H1 (cell line): ENCODE data around the gene ITLN1. TPM values are rescaled to one million over a fixed set of nuclear protein-coding genes. Genes with fewer than 3 reads are reported as not detected.

Experiments
- CTCF ChIA-PET: fragments of 300-600 bp; sonication (Branson Sonifier 250); formaldehyde crosslinking; loops from one replicate; lab custom pipeline; 2021; ENCODE audit not compliant: partially characterized antibody; lab: Charles Lee
- POLR2A ChIA-PET: fragments of 300-600 bp; sonication (Branson Sonifier 250); formaldehyde crosslinking; loops from one replicate; lab custom pipeline; 2021; ENCODE audit warnings: inconsistent platforms; ENCODE audit not compliant: partially characterized antibody; lab: Charles Lee
- DNase-seq, 2 experiments: peaks; one replicate each; pipeline versions ENCODE4 v3.0.0 to v3.0.0-alpha.2; 2010 to 2022; ENCODE audit warnings: low spot score in 2 of 2, low read depth in 1 of 2, mixed read lengths in 1 of 2
- FAIRE-seq: peaks from 2 replicates; lab custom pipeline; 2011; peaks lifted over from hg19 to GRCh38; lab: Jason Lieb, UNC
- H2AFZ ChIP-seq: 2 replicates; pipeline ENCODE4 v1.8.1; 2012; ENCODE audit warnings: low read length, inconsistent platforms
- H2AK5ac ChIP-seq: 2 replicates; pipeline ENCODE4 v1.6.1; 2013; ENCODE audit warnings: low read depth, low read length
- H2BK120ac ChIP-seq: replicated peaks from 2 replicates; pipeline ENCODE3; 2013; ENCODE audit warnings: low read depth, low read length, inconsistent platforms
- H2BK12ac ChIP-seq: 2 replicates; pipeline ENCODE4 v1.6.1; 2013; ENCODE audit warnings: low read depth, low read length
- H2BK15ac ChIP-seq: 2 replicates; pipeline ENCODE4 v1.6.1; 2013; ENCODE audit warnings: low read length
- H2BK20ac ChIP-seq: 2 replicates; pipeline ENCODE4 v1.6.1; 2013; ENCODE audit warnings: low read length
- H2BK5ac ChIP-seq: 2 replicates; pipeline ENCODE4 v1.6.1; 2013; ENCODE audit warnings: low read depth, low read length
- H3K14ac ChIP-seq: 2 replicates; pipeline ENCODE4 v1.6.1; 2013; ENCODE audit warnings: inconsistent platforms; ENCODE audit not compliant: insufficient read length
- H3K18ac ChIP-seq: 2 replicates; pipeline ENCODE4 v1.6.1; 2013; ENCODE audit warnings: low read length; ENCODE audit errors: extremely low read depth
- H3K23ac ChIP-seq: 2 replicates; pipeline ENCODE4 v1.6.1; 2013; ENCODE audit warnings: inconsistent platforms; ENCODE audit not compliant: insufficient read length
- H3K23me2 ChIP-seq: 2 replicates; pipeline ENCODE4 v1.6.1; 2013; ENCODE audit warnings: low read depth, low read length
- H3K27ac ChIP-seq: 2 replicates; pipeline ENCODE4 v1.6.1; 2011; ENCODE audit warnings: low read depth, low read length, inconsistent platforms
- H3K27me3 ChIP-seq, 4 experiments: replicated peaks in 1 of 4; 1 replicate in 1 of 4; 2 replicates in 3 of 4; pipeline versions ENCODE4 v1.6.1 to v1.8.1; 2011 to 2013; ENCODE audit warnings: low read length in 3 of 4, mild to moderate bottlenecking in 3 of 4, inconsistent platforms in 2 of 4, mixed read lengths in 2 of 4, moderate library complexity in 1 of 4; ENCODE audit not compliant: control insufficient read depth in 3 of 4, insufficient read depth in 3 of 4; ENCODE audit errors: extremely low read depth in 1 of 4
- H3K36me3 ChIP-seq, 4 experiments: 2 replicates each; pipeline versions ENCODE4 v1.6.1 to v1.8.1; 2011 to 2013; ENCODE audit warnings: mild to moderate bottlenecking in 4 of 4, low read length in 3 of 4, moderate library complexity in 2 of 4, control low read depth in 1 of 4, inconsistent platforms in 1 of 4; ENCODE audit not compliant: insufficient read depth in 4 of 4, control insufficient read depth in 2 of 4
- H3K4ac ChIP-seq: replicated peaks from 2 replicates; pipeline ENCODE3; 2013; ENCODE audit warnings: low read length, low read depth, mixed read lengths, inconsistent platforms; ENCODE audit not compliant: insufficient read length
- H3K4me1 ChIP-seq, 4 experiments: replicated peaks in 1 of 4; 1 replicate in 1 of 4; 2 replicates in 3 of 4; pipeline versions ENCODE4 v1.6.1 to v1.8.1; 2011 to 2013; ENCODE audit warnings: low read length in 3 of 4, inconsistent platforms in 2 of 4, mixed read lengths in 1 of 4; ENCODE audit not compliant: insufficient read depth in 4 of 4, control insufficient read depth in 3 of 4
- H3K4me2 ChIP-seq, 2 experiments: 2 replicates each; pipeline versions ENCODE4 v1.6.1 to v1.8.1; 2011 to 2013; ENCODE audit warnings: low read depth in 2 of 2, low read length in 2 of 2, control low read depth in 1 of 2, inconsistent platforms in 1 of 2, mild to moderate bottlenecking in 1 of 2; ENCODE audit not compliant: insufficient read depth in 1 of 2
- H3K4me3 ChIP-seq, 4 experiments: fragments of 200-600, 300-600 bp in 1 of 4; sonication (generic), shearing (Covaris generic), sonication (Bioruptor Twin) in 1 of 4; 2 replicates each; pipeline versions ENCODE4 v1.5.1 to v1.8.1; 2011 to 2016; ENCODE audit warnings: low read length in 4 of 4, low read depth in 3 of 4, control low read depth in 2 of 4, inconsistent platforms in 2 of 4, mild to moderate bottlenecking in 2 of 4, mixed read lengths in 1 of 4, moderate library complexity in 1 of 4; ENCODE audit not compliant: insufficient read depth in 2 of 4; ENCODE audit errors: extremely low read depth in 1 of 4
- H3K56ac ChIP-seq: replicated peaks from 2 replicates; pipeline ENCODE3; 2013; ENCODE audit warnings: low read depth, mild to moderate bottlenecking, mixed read lengths, low read length, inconsistent platforms; ENCODE audit not compliant: insufficient read length
- H3K79me1 ChIP-seq: 2 replicates; pipeline ENCODE4 v1.6.1; 2013; ENCODE audit warnings: low read depth, low read length, control low read depth
- H3K79me2 ChIP-seq, 2 experiments: 2 replicates each; pipeline versions ENCODE4 v1.6.1 to v1.8.1; 2012 to 2013; ENCODE audit warnings: low read length in 2 of 2, mild to moderate bottlenecking in 2 of 2, inconsistent platforms in 1 of 2; ENCODE audit not compliant: insufficient read depth in 2 of 2, control insufficient read depth in 1 of 2
- H3K9ac ChIP-seq, 4 experiments: replicated peaks in 1 of 4; 1 replicate in 1 of 4; 2 replicates in 3 of 4; pipeline versions ENCODE4 v1.6.1 to v1.8.1; 2011 to 2013; ENCODE audit warnings: low read depth in 3 of 4, low read length in 3 of 4, control low read depth in 2 of 4, mild to moderate bottlenecking in 2 of 4, moderate library complexity in 2 of 4, inconsistent platforms in 1 of 4; ENCODE audit errors: extremely low read depth in 1 of 4
- H3K9me3 ChIP-seq, 2 experiments: 2 replicates each; pipeline versions ENCODE4 v1.6.1 to v1.8.1; 2012 to 2013; ENCODE audit warnings: mild to moderate bottlenecking in 2 of 2, moderate library complexity in 2 of 2, control low read depth in 1 of 2, inconsistent platforms in 1 of 2, low read depth in 1 of 2, low read length in 1 of 2, mixed read lengths in 1 of 2; ENCODE audit not compliant: insufficient read depth in 2 of 2
- H4K20me1 ChIP-seq, 2 experiments: replicated peaks in 1 of 2; 2 replicates each; pipeline versions ENCODE3 to v1.8.1; 2011 to 2013; ENCODE audit warnings: inconsistent platforms in 2 of 2, low read length in 2 of 2, mild to moderate bottlenecking in 1 of 2; ENCODE audit not compliant: insufficient read depth in 2 of 2, control insufficient read depth in 1 of 2
- H4K5ac ChIP-seq: 2 replicates; pipeline ENCODE4 v1.6.1; 2013; ENCODE audit warnings: low read length, low read depth, mixed read lengths, inconsistent platforms; ENCODE audit not compliant: insufficient read length
- H4K8ac ChIP-seq: 2 replicates; pipeline ENCODE4 v1.8.0; 2013; ENCODE audit warnings: mild to moderate bottlenecking, moderate library complexity, low read length, inconsistent platforms; ENCODE audit not compliant: insufficient read depth; ENCODE audit errors: extremely low read depth
- H4K91ac ChIP-seq: replicated peaks from 2 replicates; pipeline ENCODE3; 2013; ENCODE audit warnings: low read length, mixed read lengths, inconsistent platforms; ENCODE audit not compliant: insufficient read length
- GTF2F1 ChIP-seq: IDR thresholded peaks from 2 replicates; pipeline ENCODE4 v1.6.1; 2012; ENCODE audit warnings: low read depth, low read length, improper control_type of control experiment, borderline replicate concordance
- POLR2AphosphoS5 ChIP-seq: IDR thresholded peaks from 2 replicates; pipeline ENCODE4 v1.6.1; 2011; ENCODE audit warnings: low read depth, low read length
- SIN3A ChIP-seq, 2 experiments: IDR thresholded peaks in 1 of 2; conservative IDR thresholded peaks in 1 of 2; 2 replicates each; pipeline ENCODE4 v1.6.1; 2011 to 2012; ENCODE audit warnings: low read length in 2 of 2, improper control_type of control experiment in 1 of 2, low read depth in 1 of 2, mild to moderate bottlenecking in 1 of 2
- SIRT6 ChIP-seq: IDR thresholded peaks from one replicate; pipeline ENCODE4 v1.7.1; 2012; ENCODE audit warnings: low read length, inconsistent platforms
- SIX5 ChIP-seq: IDR thresholded peaks from 2 replicates; pipeline ENCODE4 v1.6.1; 2011; ENCODE audit warnings: mild to moderate bottlenecking, low read depth, low read length
- SUZ12 ChIP-seq: fragments of 200-600 bp; sonication (generic); IDR thresholded peaks from 2 replicates; pipeline ENCODE4 v1.6.1; 2012; ENCODE audit warnings: mild to moderate bottlenecking, inconsistent platforms, low read length, moderate library complexity, mixed read lengths
- WGBS, 2 experiments: shearing (Covaris generic) in 1 of 2; methylation state at CpG; one replicate each; pipeline versions ENCODE4 v1.1.6 to v1.1.7; 2013 to 2015; ENCODE audit warnings: low lambda C conversion rate in 2 of 2, mixed read lengths in 2 of 2, inconsistent platforms in 1 of 2, low coverage in 1 of 2, missing lambda C conversion rate in 1 of 2; ENCODE audit not compliant: insufficient replicate concordance in 2 of 2, insufficient coverage in 1 of 2, insufficient read length in 1 of 2; ENCODE audit errors: extremely low coverage in 1 of 2, missing lambda C conversion rate in 1 of 2; 5-methylcytosine and 5-hydroxymethylcytosine counted together
- polyA plus RNA-seq, 7 experiments: library from polyadenylated mRNA; depleted of rRNA in 3 of 7; stranded (reverse) in 5 of 7; unstranded in 2 of 7; fragments of >200 nt in 5 of 7; fragments of 200-250 nt in 2 of 7; gene quantifications; 1 replicate in 5 of 7; 2 replicates in 1 of 7; 4 replicates in 1 of 7; pipeline versions ENCODE4 v1.2.1 to v1.2.3, GENCODE V29; 2011 to 2013; ENCODE audit warnings: missing spikeins in 2 of 7, mixed read lengths in 2 of 7
- total RNA-seq: library from RNA; stranded (reverse); fragmentation: NEBNext Ultra II Directional; extraction: Animal tissue kit (Norgen Biotek cat#: 25700); gene quantifications from 2 replicates; pipeline ENCODE4 v1.2.1, GENCODE V29; 2021
- TF ChIP-seq, protein P1 (sequence below): IDR thresholded peaks from 2 replicates; pipeline ENCODE4 v1.6.1; 2012; ENCODE audit warnings: low read length, inconsistent platforms
- TF ChIP-seq, protein P2 (sequence below), 3 experiments: IDR thresholded peaks; 1 replicate in 2 of 3; 2 replicates in 1 of 3; pipeline versions ENCODE4 v1.5.1 to v1.6.1; 2011; ENCODE audit warnings: low read length in 3 of 3, mild to moderate bottlenecking in 3 of 3, inconsistent platforms in 2 of 3, low read depth in 1 of 3, moderate library complexity in 1 of 3; ENCODE audit not compliant: insufficient read depth in 1 of 3; ENCODE audit errors: control extremely low read depth in 1 of 3

The ITLN1 gene
- total and polyA plus RNA-seq, 2 of the 8 experiments (the other 6 are each of a cell fraction or from before 2014, with no cell fraction given): not detected

DNA sequence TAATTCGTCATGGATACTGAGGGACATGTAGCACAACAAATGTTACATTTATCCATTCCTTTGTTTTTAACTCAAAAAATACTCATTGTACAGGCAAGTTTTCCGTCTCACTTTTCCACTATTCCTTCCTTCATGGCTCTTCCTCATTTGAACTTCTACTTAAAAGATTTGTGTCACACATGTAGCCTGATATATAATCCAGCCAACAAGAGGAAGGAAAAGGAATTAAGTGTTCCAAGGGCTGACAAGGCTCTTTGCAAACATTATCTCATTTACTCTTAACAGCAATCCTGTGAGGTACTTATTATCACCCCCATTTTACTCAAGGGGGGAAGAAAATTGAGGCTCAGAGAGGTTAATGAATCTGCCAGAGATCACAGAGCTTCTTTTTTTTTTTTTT lies 45.2 kb downstream of the ITLN1 start:
- H3K14ac ChIP-seq: no peak overlapping the region
- no peak for FAIRE-seq
- no peaks in the 10 kb centered on the region for H4K20me1 ChIP-seq
- H3K4me3 ChIP-seq: no peak overlapping the region
- CTCF ChIA-PET: interaction anchor here (0.5 to 13.0 kb wide), 7 partner anchors 9 to 580 kb away, joined by 3 to 219 read pairs (median 6); partner anchors contain the start of gene ITLN2
- no peak overlapping the region for H4K5ac ChIP-seq
- no peak overlapping the region for H3K4me2 ChIP-seq
- no peak overlapping the region for H3K18ac ChIP-seq
- H4K8ac ChIP-seq: no peak overlapping the region
- no peaks in the 10 kb centered on the region; a peak in 1 of 7 replicates for H3K27me3 ChIP-seq
- POLR2A ChIA-PET: no interaction called here
- no peak overlapping the region for H2BK15ac ChIP-seq
- H2AFZ ChIP-seq: no peak overlapping the region
- no peak overlapping the region for H2BK5ac ChIP-seq
- DNase-seq: no peak
- no peak overlapping the region for H2BK120ac ChIP-seq
- H3K79me1 ChIP-seq: no peaks in the 10 kb centered on the region
- peaks cover 0 to 3% (median 0%) of the 10 kb centered on the region in 4 experiments; a peak in 2 of 7 replicates for H3K4me1 ChIP-seq
- 92% methylated on average over 2 of the region's 2 CpGs; no CpG with 5 or more reads in 1 of the 2 experiments for WGBS, 2 experiments
- no peak overlapping the region for H2BK20ac ChIP-seq
- H3K56ac ChIP-seq: no peak overlapping the region
- H4K91ac ChIP-seq: no peak overlapping the region
- H3K9ac ChIP-seq: no peak overlapping the region
- no peaks in the 10 kb centered on the region for H3K23me2 ChIP-seq
- H3K27ac ChIP-seq: no peak overlapping the region
- H3K4ac ChIP-seq: no peak overlapping the region
- no peaks in the 10 kb centered on the region for H3K79me2 ChIP-seq
- no peak overlapping the region for H2AK5ac ChIP-seq
- no peak overlapping the region for H2BK12ac ChIP-seq
- TF ChIP-seq, protein P1, sequence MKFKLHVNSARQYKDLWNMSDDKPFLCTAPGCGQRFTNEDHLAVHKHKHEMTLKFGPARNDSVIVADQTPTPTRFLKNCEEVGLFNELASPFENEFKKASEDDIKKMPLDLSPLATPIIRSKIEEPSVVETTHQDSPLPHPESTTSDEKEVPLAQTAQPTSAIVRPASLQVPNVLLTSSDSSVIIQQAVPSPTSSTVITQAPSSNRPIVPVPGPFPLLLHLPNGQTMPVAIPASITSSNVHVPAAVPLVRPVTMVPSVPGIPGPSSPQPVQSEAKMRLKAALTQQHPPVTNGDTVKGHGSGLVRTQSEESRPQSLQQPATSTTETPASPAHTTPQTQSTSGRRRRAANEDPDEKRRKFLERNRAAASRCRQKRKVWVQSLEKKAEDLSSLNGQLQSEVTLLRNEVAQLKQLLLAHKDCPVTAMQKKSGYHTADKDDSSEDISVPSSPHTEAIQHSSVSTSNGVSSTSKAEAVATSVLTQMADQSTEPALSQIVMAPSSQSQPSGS: no peak
- TF ChIP-seq POLR2AphosphoS5 (no peak), SUZ12 (no peak), SIRT6 (no peak), SIN3A (conservative IDR thresholded peaks at IDR 0.05 in 1 of 2, IDR thresholded peaks at IDR 0.05 in 1 of 2; ENCODE audit: low read depth in 1 of 2, low read length in 2 of 2) (no peak), SIX5 (no peak), GTF2F1 (no peak)
- TF ChIP-seq, protein P2, sequence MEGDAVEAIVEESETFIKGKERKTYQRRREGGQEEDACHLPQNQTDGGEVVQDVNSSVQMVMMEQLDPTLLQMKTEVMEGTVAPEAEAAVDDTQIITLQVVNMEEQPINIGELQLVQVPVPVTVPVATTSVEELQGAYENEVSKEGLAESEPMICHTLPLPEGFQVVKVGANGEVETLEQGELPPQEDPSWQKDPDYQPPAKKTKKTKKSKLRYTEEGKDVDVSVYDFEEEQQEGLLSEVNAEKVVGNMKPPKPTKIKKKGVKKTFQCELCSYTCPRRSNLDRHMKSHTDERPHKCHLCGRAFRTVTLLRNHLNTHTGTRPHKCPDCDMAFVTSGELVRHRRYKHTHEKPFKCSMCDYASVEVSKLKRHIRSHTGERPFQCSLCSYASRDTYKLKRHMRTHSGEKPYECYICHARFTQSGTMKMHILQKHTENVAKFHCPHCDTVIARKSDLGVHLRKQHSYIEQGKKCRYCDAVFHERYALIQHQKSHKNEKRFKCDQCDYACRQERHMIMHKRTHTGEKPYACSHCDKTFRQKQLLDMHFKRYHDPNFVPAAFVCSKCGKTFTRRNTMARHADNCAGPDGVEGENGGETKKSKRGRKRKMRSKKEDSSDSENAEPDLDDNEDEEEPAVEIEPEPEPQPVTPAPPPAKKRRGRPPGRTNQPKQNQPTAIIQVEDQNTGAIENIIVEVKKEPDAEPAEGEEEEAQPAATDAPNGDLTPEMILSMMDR (IDR thresholded peaks at IDR 0.05; ENCODE audit: control extremely low read depth in 1 of 3, insufficient read depth in 1 of 3, low read depth in 1 of 3, low read length in 3 of 3): no peak
- H3K9me3 ChIP-seq: no peaks in the 10 kb centered on the region
- H3K23ac ChIP-seq: no peak overlapping the region
- H3K36me3 ChIP-seq: no peaks in the 10 kb centered on the region
